A549 (cell line): Measurements from ENCODE around the gene CDC42BPB. TPM values are rescaled to one million over a fixed set of nuclear protein-coding genes. Genes with fewer than 3 reads are reported as not detected.

ENCODE experiments used
- ATAC-seq, 2 experiments: fragments of 200-7000 bp in 1 of 2; fragments of >200 bp in 1 of 2; cut with Nextera tagmentation in 1 of 2; cut with Tn5 transposase in 1 of 2; 3 replicates each; pipeline versions ENCODE4 v1.8.0 to v1.9.1; 2018 to 2020; ENCODE audit warnings: mild to moderate bottlenecking in 1 of 2, moderate library complexity in 1 of 2
- CTCF ChIA-PET: fragments of 300-600 bp; sonication (Branson Sonifier 250); formaldehyde crosslinking; extraction: SDS; loops from one replicate; lab custom pipeline; 2021; ENCODE audit warnings: antibody characterized with exemption, inconsistent platforms; lab: Yijun Ruan, JAX
- POLR2A ChIA-PET: fragments of 350-600 bp; formaldehyde crosslinking; extraction: SDS; loops from one replicate; lab custom pipeline; 2021; ENCODE audit warnings: antibody characterized with exemption, inconsistent platforms; lab: Yijun Ruan, JAX
- DNase-seq, 2 experiments: peaks; one replicate each; pipeline versions ENCODE4 v3.0.0 to v3.0.0-alpha.2; 2011 to 2016; ENCODE audit warnings: low read depth in 1 of 2, low spot score in 1 of 2
- FAIRE-seq: peaks from 2 replicates; lab custom pipeline; 2011; peaks lifted over from hg19 to GRCh38; lab: Jason Lieb, UNC
- H3K27ac ChIP-seq, 2 experiments: fragments of >200 bp; sonication (Bioruptor Twin); formaldehyde crosslinking; 3 replicates each; pipeline ENCODE4 v1.5.1; 2016 to 2017
- H3K4me1 ChIP-seq: fragments of >200 bp; sonication (Bioruptor Twin); formaldehyde crosslinking; 3 replicates; pipeline ENCODE4 v1.6.1; 2016
- H3K4me2 ChIP-seq: fragments of >200 bp; sonication (Bioruptor Twin); formaldehyde crosslinking; 3 replicates; pipeline ENCODE4 v1.6.1; 2016
- H3K4me3 ChIP-seq: fragments of >200 bp; sonication (Bioruptor Twin); formaldehyde crosslinking; 3 replicates; pipeline ENCODE4 v1.5.1; 2016
- H3K9me3 ChIP-seq: fragments of >200 bp; sonication (Bioruptor Twin); formaldehyde crosslinking; 3 replicates; pipeline ENCODE4 v1.6.1; 2016
- BHLHE40 ChIP-seq: IDR thresholded peaks from 2 replicates; pipeline ENCODE4 v1.6.1; 2012; ENCODE audit warnings: low read depth, low read length, inconsistent platforms
- CEBPB ChIP-seq, 2 experiments: fragments of >200 bp in 1 of 2; sonication (Bioruptor Twin) in 1 of 2; formaldehyde crosslinking in 1 of 2; IDR thresholded peaks; 2 replicates each; pipeline ENCODE4 v1.6.1; 2012 to 2016
- E2F6 ChIP-seq: IDR thresholded peaks from 2 replicates; pipeline ENCODE4 v1.6.1; 2012; ENCODE audit warnings: low read depth, borderline replicate concordance
- EHF ChIP-seq: fragments of 250-450 bp; sonication (Bioruptor Pico); IDR thresholded peaks from 2 replicates; pipeline ENCODE4 v1.5.0; 2020; ENCODE audit warnings: mild to moderate bottlenecking
- EHMT2 ChIP-seq: fragments of 200-600 bp; sonication (generic); IDR thresholded peaks from 2 replicates; pipeline ENCODE4 v1.6.1; 2016; ENCODE audit warnings: antibody characterized with exemption, low read depth, mild to moderate bottlenecking, moderate library complexity
- FOSB ChIP-seq: fragments of 250-450 bp; sonication (Bioruptor Pico); IDR thresholded peaks from 2 replicates; pipeline ENCODE4 v1.5.0; 2020; ENCODE audit warnings: mild to moderate bottlenecking, moderate library complexity
- FOXS1 ChIP-seq: fragments of 250-450 bp; sonication (Bioruptor Pico); IDR thresholded peaks from 2 replicates; pipeline ENCODE4 v1.5.0; 2020; ENCODE audit warnings: mild to moderate bottlenecking, moderate library complexity
- GATA3 ChIP-seq: IDR thresholded peaks from 2 replicates; pipeline ENCODE4 v1.6.1; 2012; ENCODE audit warnings: borderline replicate concordance
- HDAC2 ChIP-seq: fragments of 200-600 bp; sonication (generic); IDR thresholded peaks from 2 replicates; pipeline ENCODE4 v1.6.1; 2016
- JUN ChIP-seq, 2 experiments: fragments of >200 bp; sonication (Bioruptor Twin); formaldehyde crosslinking; IDR thresholded peaks; 2 replicates in 1 of 2; 3 replicates in 1 of 2; pipeline ENCODE4 v1.6.1; 2016 to 2017
- JUNB ChIP-seq: fragments of >200 bp; sonication (Bioruptor Twin); formaldehyde crosslinking; IDR thresholded peaks from 2 replicates; pipeline ENCODE4 v1.6.1; 2016
- MAX ChIP-seq: IDR thresholded peaks from 2 replicates; pipeline ENCODE4 v1.6.1; 2012
- MAZ ChIP-seq: fragments of 150-350 bp; IDR thresholded peaks from 2 replicates; pipeline ENCODE4 v1.6.1; 2014; ENCODE audit warnings: antibody characterized with exemption, low read depth, low read length, borderline replicate concordance
- MYC ChIP-seq: IDR thresholded peaks from 2 replicates; pipeline ENCODE4 v1.6.1; 2012; ENCODE audit warnings: mild to moderate bottlenecking, inconsistent platforms, low read length, improper control_type of control experiment, borderline replicate concordance
- NPAS2 ChIP-seq: fragments of 250-450 bp; sonication (Bioruptor Pico); IDR thresholded peaks from 2 replicates; pipeline ENCODE4 v1.8.0; 2022; ENCODE audit warnings: mild to moderate bottlenecking, moderate library complexity, borderline replicate concordance
- NR3C1 ChIP-seq: fragments of >200 bp; sonication (Bioruptor Twin); formaldehyde crosslinking; IDR thresholded peaks from 3 replicates; pipeline ENCODE4 v1.6.1; 2017
- POLR2A ChIP-seq: IDR thresholded peaks from 2 replicates; pipeline ENCODE4 v1.6.1; 2012; ENCODE audit warnings: mild to moderate bottlenecking, low read length
- POLR2AphosphoS2 ChIP-seq: conservative IDR thresholded peaks from 2 replicates; pipeline ENCODE4 v1.6.1; 2012; ENCODE audit warnings: low read length, improper control_type of control experiment, inconsistent platforms
- RAD21 ChIP-seq, 2 experiments: fragments of >200 bp in 1 of 2; sonication (Bioruptor Twin) in 1 of 2; formaldehyde crosslinking in 1 of 2; IDR thresholded peaks in 1 of 2; conservative IDR thresholded peaks in 1 of 2; 2 replicates in 1 of 2; 3 replicates in 1 of 2; pipeline ENCODE4 v1.6.1; 2012 to 2018; ENCODE audit warnings: inconsistent platforms in 1 of 2
- RCOR1 ChIP-seq: fragments of 150-350 bp; IDR thresholded peaks from 2 replicates; pipeline ENCODE4 v1.6.1; 2014; ENCODE audit warnings: antibody characterized with exemption, low read length, low read depth
- RFX5 ChIP-seq: fragments of 450-650 bp; IDR thresholded peaks from 2 replicates; pipeline ENCODE4 v1.7.1; 2014; ENCODE audit warnings: antibody characterized with exemption, mild to moderate bottlenecking, moderate library complexity
- RNF2 ChIP-seq: fragments of 200-600 bp; sonication (generic); IDR thresholded peaks from 2 replicates; pipeline ENCODE4 v1.6.1; 2016; ENCODE audit warnings: low read depth, mild to moderate bottlenecking, antibody characterized with exemption, moderate library complexity, borderline replicate concordance
- SMC3 ChIP-seq: fragments of >200 bp; sonication (Bioruptor Twin); formaldehyde crosslinking; IDR thresholded peaks from 3 replicates; pipeline ENCODE4 v1.6.1; 2018; ENCODE audit warnings: inconsistent platforms
- SREBF2 ChIP-seq: fragments of 450-650 bp; IDR thresholded peaks from 2 replicates; pipeline ENCODE4 v1.6.1; 2014; ENCODE audit warnings: mild to moderate bottlenecking, moderate library complexity
- TP53 ChIP-seq: fragments of 250-450 bp; sonication (Bioruptor Pico); IDR thresholded peaks from 2 replicates; pipeline ENCODE4 v1.5.0; 2021; ENCODE audit warnings: mild to moderate bottlenecking, moderate library complexity
- ZC3H11A ChIP-seq: fragments of 450-650 bp; IDR thresholded peaks from 2 replicates; pipeline ENCODE4 v1.6.1; 2014; ENCODE audit warnings: antibody characterized with exemption, mild to moderate bottlenecking
- WGBS: methylation state at CpG from one replicate; pipeline ENCODE4 v1.1.6; 2017; ENCODE audit errors: missing lambda C conversion rate; 5-methylcytosine and 5-hydroxymethylcytosine counted together
- polyA plus RNA-seq, 4 experiments: library from polyadenylated mRNA; depleted of rRNA in 3 of 4; stranded (reverse); fragments of >200 nt; fragmentation: RNase III in 1 of 4; extraction: RNeasy Plus Mini Kit Qiagen cat#74134 plus additional on column Dnase treatment in 1 of 4; gene quantifications; 2 replicates in 3 of 4; 3 replicates in 1 of 4; pipeline ENCODE4 v1.2.3, GENCODE V29; 2011 to 2017
- TF ChIP-seq, protein P1 (sequence below): fragments of >200 bp; sonication (Bioruptor Twin); formaldehyde crosslinking; IDR thresholded peaks from 3 replicates; pipeline ENCODE4 v1.6.1; 2016
- TF ChIP-seq, protein P2 (sequence below): fragments of >200 bp; sonication (Bioruptor Twin); formaldehyde crosslinking; IDR thresholded peaks from 3 replicates; pipeline ENCODE4 v1.5.1; 2016
- TF ChIP-seq, protein P3 (sequence below): fragments of 200-600 bp; sonication (generic); IDR thresholded peaks from 2 replicates; pipeline ENCODE4 v1.6.1; 2016; ENCODE audit warnings: antibody characterized with exemption, mild to moderate bottlenecking, moderate library complexity

Gene CDC42BPB
- polyA plus RNA-seq, 2 of the 4 experiments (the other 2 are of a cell fraction), result 56.4 to 57.1 TPM

DNA sequence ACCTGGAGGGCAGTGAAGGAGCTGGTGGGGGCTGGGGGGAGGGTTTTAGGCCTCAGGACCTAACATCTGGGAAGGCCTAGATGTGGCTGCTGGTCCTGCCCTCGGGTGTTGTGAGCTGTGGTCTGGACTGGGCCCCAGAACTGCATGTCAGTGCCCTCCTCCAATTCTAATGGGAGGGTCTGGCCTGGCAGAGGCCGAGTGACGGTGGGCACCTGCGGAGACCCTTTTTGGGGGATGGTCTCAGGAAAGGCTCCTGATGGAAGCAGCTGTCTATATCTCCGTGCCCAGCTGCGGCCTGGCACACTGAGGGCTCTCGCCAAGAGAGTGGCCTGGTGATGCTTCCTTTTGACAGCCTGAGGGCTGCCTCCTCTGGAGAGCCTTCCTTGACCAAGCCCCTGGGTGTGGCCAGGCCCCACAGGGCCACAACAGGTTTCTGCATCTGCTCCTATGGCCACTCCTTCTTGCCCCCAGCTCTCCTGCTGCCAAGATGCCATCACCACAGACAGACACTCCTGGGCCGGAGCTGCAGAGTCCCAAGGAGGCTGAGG, 42.5 kb upstream of the CDC42BPB start:
- ATAC-seq, result peak in 1 of 2 experiments; percentile 0; a peak in 1 of 6 replicates
- H3K27ac ChIP-seq, result peak overlapping the region; percentile 88 to 94
- FAIRE-seq, result no peak
- H3K4me1 ChIP-seq, result peaks cover 57% of the 10 kb centered on the region
- no peaks in the 10 kb centered on the region for H3K9me3 ChIP-seq
- 25% methylated on average over 1 of the region's 8 CpGs for WGBS
- DNase-seq, result no peak
- TF ChIP-seq SMC3 (no peak), BHLHE40 (no peak), FOXS1 (no peak), TP53 (no peak), POLR2A (no peak), JUN (IDR thresholded peaks at IDR 0.05) (no peak), NR3C1 (no peak), MYC (no peak), FOSB (no peak), EHF (CRISPR knock-in tag) (no peak), EHMT2 (no peak), SREBF2 (no peak)
- TF ChIP-seq, protein P1, sequence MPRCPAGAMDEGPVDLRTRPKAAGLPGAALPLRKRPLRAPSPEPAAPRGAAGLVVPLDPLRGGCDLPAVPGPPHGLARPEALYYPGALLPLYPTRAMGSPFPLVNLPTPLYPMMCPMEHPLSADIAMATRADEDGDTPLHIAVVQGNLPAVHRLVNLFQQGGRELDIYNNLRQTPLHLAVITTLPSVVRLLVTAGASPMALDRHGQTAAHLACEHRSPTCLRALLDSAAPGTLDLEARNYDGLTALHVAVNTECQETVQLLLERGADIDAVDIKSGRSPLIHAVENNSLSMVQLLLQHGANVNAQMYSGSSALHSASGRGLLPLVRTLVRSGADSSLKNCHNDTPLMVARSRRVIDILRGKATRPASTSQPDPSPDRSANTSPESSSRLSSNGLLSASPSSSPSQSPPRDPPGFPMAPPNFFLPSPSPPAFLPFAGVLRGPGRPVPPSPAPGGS, result no peak
- TF ChIP-seq, all 56 proteins: peak for 0
- H3K4me3 ChIP-seq, result no peak overlapping the region
- POLR2A ChIA-PET, result no interaction called here
- peak overlapping the region; percentile 87 for H3K4me2 ChIP-seq
- CTCF ChIA-PET, result interaction anchor here (0.6 to 14.0 kb wide), 10 partner anchors 8 to 406 kb away, joined by 3 to 544 read pairs (median 18); partner anchors contain the start of gene TNFAIP2

DNA sequence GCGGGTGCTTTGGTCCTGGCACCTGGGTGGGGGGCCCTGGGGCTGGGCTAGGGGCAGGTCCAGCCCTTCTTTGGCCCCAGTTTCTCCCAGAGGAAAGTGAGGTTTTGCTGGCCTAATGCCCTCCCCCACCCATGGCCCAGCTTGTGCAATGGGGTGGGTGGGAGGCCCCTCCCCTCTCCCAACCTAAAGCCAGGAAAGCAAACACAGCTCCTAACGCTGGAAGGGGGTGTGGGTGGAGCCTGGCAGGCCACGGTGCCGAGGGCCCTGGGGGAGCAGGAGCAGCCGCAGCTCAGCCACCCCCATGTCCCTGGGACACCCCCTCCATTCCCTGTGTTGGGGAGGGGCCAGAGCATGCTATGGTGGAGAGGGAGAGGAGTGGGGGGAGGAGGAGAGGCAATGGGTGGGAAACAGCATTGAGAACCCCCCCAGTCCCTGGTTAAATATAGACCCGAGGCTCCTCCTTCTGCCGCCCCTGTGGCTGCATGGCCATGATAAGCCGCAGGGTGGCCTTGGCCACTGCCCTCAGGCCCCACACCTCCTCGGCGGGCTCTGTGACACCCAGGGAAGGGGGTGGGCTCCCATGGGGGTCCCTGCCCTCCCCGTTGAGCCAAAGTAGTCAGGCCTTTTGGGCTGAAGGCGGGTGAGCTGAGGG, 41.9 kb upstream of the CDC42BPB start:
- peaks cover 55% of the 10 kb centered on the region for H3K4me1 ChIP-seq
- WGBS, result 10% methylated on average over 2 of the region's 12 CpGs
- ATAC-seq (peak; percentile 20 to 52; a peak in 3 of 6 replicates), DNase-seq (peak in 1 of 2 experiments; percentile 75), FAIRE-seq (no peak)
- POLR2A ChIA-PET, result no interaction called here
- peak overlapping the region; percentile 87 for H3K4me2 ChIP-seq
- H3K9me3 ChIP-seq, result no peaks in the 10 kb centered on the region
- CTCF ChIA-PET, result interaction anchor here (0.6 to 14.0 kb wide), 9 partner anchors 9 to 188 kb away, joined by 3 to 544 read pairs (median 22); partner anchors contain the start of gene TNFAIP2
- H3K27ac ChIP-seq, result peak overlapping the region; percentile 88 to 94
- H3K4me3 ChIP-seq, result no peak overlapping the region
- TF ChIP-seq RCOR1 (no peak), MAZ (no peak), HDAC2 (no peak), MAX (peak; percentile 32; the same call in 1 of the 2 replicates), E2F6 (no peak), TP53 (no peak), POLR2AphosphoS2 (no peak), NPAS2 (no peak), CEBPB (IDR thresholded peaks at IDR 0.05) (peak; percentile 69 to 89), MYC (no peak), NR3C1 (no peak), GATA3 (0 out of 2 replicates have a peak, but pooled peaks have one; percentile 21), RNF2 (no peak), ZC3H11A (no peak), RAD21 (conservative IDR thresholded peaks at IDR 0.05 in 1 of 2, IDR thresholded peaks at IDR 0.05 in 1 of 2) (no peak), JUNB (no peak), RFX5 (no peak)
- TF ChIP-seq, protein P1, result no peak
- TF ChIP-seq, protein P2, sequence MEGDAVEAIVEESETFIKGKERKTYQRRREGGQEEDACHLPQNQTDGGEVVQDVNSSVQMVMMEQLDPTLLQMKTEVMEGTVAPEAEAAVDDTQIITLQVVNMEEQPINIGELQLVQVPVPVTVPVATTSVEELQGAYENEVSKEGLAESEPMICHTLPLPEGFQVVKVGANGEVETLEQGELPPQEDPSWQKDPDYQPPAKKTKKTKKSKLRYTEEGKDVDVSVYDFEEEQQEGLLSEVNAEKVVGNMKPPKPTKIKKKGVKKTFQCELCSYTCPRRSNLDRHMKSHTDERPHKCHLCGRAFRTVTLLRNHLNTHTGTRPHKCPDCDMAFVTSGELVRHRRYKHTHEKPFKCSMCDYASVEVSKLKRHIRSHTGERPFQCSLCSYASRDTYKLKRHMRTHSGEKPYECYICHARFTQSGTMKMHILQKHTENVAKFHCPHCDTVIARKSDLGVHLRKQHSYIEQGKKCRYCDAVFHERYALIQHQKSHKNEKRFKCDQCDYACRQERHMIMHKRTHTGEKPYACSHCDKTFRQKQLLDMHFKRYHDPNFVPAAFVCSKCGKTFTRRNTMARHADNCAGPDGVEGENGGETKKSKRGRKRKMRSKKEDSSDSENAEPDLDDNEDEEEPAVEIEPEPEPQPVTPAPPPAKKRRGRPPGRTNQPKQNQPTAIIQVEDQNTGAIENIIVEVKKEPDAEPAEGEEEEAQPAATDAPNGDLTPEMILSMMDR, result no peak
- TF ChIP-seq, protein P3, sequence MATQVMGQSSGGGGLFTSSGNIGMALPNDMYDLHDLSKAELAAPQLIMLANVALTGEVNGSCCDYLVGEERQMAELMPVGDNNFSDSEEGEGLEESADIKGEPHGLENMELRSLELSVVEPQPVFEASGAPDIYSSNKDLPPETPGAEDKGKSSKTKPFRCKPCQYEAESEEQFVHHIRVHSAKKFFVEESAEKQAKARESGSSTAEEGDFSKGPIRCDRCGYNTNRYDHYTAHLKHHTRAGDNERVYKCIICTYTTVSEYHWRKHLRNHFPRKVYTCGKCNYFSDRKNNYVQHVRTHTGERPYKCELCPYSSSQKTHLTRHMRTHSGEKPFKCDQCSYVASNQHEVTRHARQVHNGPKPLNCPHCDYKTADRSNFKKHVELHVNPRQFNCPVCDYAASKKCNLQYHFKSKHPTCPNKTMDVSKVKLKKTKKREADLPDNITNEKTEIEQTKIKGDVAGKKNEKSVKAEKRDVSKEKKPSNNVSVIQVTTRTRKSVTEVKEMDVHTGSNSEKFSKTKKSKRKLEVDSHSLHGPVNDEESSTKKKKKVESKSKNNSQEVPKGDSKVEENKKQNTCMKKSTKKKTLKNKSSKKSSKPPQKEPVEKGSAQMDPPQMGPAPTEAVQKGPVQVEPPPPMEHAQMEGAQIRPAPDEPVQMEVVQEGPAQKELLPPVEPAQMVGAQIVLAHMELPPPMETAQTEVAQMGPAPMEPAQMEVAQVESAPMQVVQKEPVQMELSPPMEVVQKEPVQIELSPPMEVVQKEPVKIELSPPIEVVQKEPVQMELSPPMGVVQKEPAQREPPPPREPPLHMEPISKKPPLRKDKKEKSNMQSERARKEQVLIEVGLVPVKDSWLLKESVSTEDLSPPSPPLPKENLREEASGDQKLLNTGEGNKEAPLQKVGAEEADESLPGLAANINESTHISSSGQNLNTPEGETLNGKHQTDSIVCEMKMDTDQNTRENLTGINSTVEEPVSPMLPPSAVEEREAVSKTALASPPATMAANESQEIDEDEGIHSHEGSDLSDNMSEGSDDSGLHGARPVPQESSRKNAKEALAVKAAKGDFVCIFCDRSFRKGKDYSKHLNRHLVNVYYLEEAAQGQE, result no peak
